GM23338 (cell line): ENCODE results near the gene GBP5.

Source experiments
- CREB1 ChIP-seq: fragments of 250-450 bp; sonication (Bioruptor Pico); IDR thresholded peaks from 2 replicates; pipeline ENCODE4 v1.5.0; 2020; ENCODE audit warnings: low read depth, mild to moderate bottlenecking, moderate library complexity
- CTCF ChIP-seq, 2 experiments: fragments of 200-600 bp in 1 of 2; sonication (generic) in 1 of 2; conservative IDR thresholded peaks; 2 replicates each; pipeline versions ENCODE4 v1.5.1 to v1.6.1; 2016 to 2017; ENCODE audit warnings: antibody characterized with exemption in 2 of 2, low read depth in 2 of 2, mild to moderate bottlenecking in 2 of 2, moderate library complexity in 1 of 2
- EZH2 ChIP-seq: fragments of 200-600 bp; sonication (generic); IDR thresholded peaks from one replicate; pipeline ENCODE4 v1.8.0; 2017; ENCODE audit warnings: antibody characterized with exemption, mild to moderate bottlenecking, low read depth; ENCODE audit not compliant: unreplicated experiment
- EZH2phosphoT487 ChIP-seq: fragments of 200-600 bp; sonication (generic); IDR thresholded peaks from one replicate; pipeline ENCODE4 v1.8.1; 2018; ENCODE audit warnings: antibody characterized with exemption; ENCODE audit not compliant: unreplicated experiment
- JUNB ChIP-seq: IDR thresholded peaks from one replicate; pipeline ENCODE4 v1.6.1; 2016; ENCODE audit warnings: antibody characterized with exemption; ENCODE audit not compliant: unreplicated experiment
- POLR2AphosphoS5 ChIP-seq: IDR thresholded peaks from 2 replicates; pipeline ENCODE4 v1.6.1; 2016; ENCODE audit warnings: antibody characterized with exemption, low read depth
- STAT1 ChIP-seq: IDR thresholded peaks from one replicate; pipeline ENCODE4 v1.6.1; 2016; ENCODE audit warnings: antibody characterized with exemption; ENCODE audit not compliant: unreplicated experiment
- ZNF114 ChIP-seq: fragments of 250-450 bp; sonication (Bioruptor Pico); IDR thresholded peaks from 2 replicates; pipeline ENCODE4 v1.5.0; 2020; ENCODE audit warnings: mild to moderate bottlenecking, moderate library complexity
- ZNF331 ChIP-seq: fragments of 250-450 bp; sonication (Bioruptor Pico); IDR thresholded peaks from 2 replicates; pipeline ENCODE4 v1.5.0; 2020; ENCODE audit warnings: low read depth, mild to moderate bottlenecking, moderate library complexity

- TF ChIP-seq CTCF (conservative IDR thresholded peaks at IDR 0.05; ENCODE audit: low read depth in 2 of 2) (no peak), POLR2AphosphoS5 (no peak), EZH2phosphoT487 (no peak), JUNB (no peak), EZH2 (no peak), CREB1 (no peak), ZNF331 (CRISPR knock-in tag) (no peak), ZNF114 (CRISPR knock-in tag) (no peak), STAT1 (no peak)
Observed at GRCh38 chr1:89259283-89259971, 13.2 kb downstream of the GBP5 start.
